ENCODE data around the gene UNK.

Gene UNK

DNA sequence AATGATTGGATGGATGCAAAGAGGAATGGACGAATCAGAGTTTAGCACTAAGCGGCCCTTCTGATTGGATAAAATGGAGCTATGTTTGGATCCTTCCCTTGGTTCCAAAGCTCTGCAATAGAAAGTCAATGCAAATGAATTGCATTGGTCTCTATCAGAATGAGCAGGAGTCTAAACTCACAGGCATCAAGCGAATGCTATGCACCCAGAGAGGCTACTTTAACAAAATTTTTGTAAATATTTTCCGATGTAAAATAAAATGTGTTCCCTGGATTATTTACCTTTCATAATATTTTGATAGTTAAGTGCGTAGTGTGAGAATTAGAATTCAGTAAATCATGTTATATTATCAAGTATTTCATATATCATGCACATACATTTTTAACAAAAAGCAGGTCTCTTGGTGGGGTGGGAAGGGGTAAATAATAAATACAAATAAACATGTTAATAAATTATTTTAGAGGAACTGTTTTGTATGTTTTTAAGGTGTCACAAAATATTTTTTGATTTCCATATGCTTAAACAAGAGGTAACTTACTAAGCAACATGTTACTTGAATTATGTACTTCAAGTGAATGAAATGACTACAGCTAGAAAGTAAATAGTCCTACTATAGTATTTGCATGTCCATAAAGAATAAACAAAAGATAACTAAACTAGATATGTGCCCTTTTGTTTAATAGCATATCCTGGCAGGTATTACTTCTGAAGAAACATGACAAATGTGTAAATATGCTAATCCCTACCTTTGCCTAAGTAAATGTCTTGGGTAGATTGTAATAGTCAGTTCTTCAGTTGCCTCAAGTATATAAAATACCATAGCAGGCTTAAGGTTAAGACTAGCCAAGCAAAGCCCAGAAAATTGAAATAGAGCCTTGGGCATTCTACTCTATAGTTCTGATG lies 4.4 kb upstream of the UNK start:
- H3K4me3 ChIP-seq (ENCODE audit: low read depth, low read length) = no peak overlapping the region; the same call in 1 of the 2 replicates
- TF ChIP-seq CTCF (IDR thresholded peaks at IDR 0.05; ENCODE audit: low read depth, low read length) = no peak

- TF ChIP-seq CTCF (IDR thresholded peaks at IDR 0.05; ENCODE audit: low read depth, low read length) = peak; percentile 48; the same call in 1 of the 2 replicates
- H3K4me3 ChIP-seq (ENCODE audit: low read depth, low read length) = peak overlapping the region; percentile 14
These were observed 1.4 kb upstream of the UNK start for GRCh38 chr17:75783069-75783783.

- no peak for TF ChIP-seq CTCF (IDR thresholded peaks at IDR 0.05; ENCODE audit: low read depth, low read length)
- H3K4me3 ChIP-seq (ENCODE audit: low read depth, low read length) = peak overlapping the region; percentile 74
These were observed 668 bp upstream of the UNK start for GRCh38 chr17:75783803-75784472.

DNA sequence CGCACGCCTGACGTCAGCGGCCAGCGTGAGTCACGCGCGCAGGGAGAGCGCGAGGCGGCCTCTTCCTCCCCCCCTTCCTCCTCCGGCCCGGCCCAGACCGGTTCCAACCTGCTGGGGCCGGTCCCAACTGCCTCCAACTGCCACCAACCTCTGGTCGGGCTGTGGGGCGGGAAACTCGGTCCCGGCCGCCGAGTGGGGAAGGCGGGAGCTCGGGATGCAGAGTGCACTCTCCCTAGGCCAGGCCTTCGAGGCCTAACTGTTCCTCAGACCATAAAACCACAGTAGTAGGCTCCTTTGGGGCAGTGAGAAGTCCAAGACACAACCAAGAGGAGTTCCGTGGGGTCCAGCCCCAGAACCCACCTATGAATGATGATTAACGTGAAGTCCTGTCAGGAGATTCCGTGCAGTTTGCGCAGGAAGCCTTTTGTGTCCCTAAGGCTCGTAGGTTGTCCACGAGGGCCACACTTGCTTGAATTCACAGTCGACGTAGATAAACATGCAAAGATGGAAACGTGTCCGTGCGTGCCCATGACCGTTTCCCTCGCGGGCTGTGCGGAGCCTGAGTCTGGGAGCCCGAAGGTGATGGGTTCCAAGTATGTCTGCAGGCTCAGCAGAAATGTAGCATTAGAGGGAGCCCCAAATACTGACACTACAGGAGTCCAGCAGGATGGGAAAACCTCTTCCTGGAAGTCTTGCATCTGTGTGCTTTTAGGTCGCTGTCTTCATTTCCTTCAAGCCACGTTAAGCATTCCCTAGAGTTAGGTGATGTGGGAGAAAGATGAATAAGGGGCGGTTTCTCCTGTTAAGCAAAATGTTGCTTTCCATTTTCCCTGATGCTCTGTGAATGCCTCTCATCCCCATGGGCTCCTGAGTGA lies 647 bp downstream of the UNK start:
- no peak for TF ChIP-seq CTCF (IDR thresholded peaks at IDR 0.05; ENCODE audit: low read depth, low read length)
- peak overlapping the region; percentile 74 for H3K4me3 ChIP-seq (ENCODE audit: low read depth, low read length)

- TF ChIP-seq CTCF (IDR thresholded peaks at IDR 0.05; ENCODE audit: low read depth, low read length) = no peak
These were observed 6.6 kb downstream of the UNK start for GRCh38 chr17:75791254-75791653.

GRCh38 chr17:75793460-75793859 lies 8.9 kb downstream of the UNK start:
- H3K4me3 ChIP-seq (ENCODE audit: low read depth, low read length) = no peak overlapping the region
- TF ChIP-seq CTCF (IDR thresholded peaks at IDR 0.05; ENCODE audit: low read depth, low read length) = no peak

More at GRCh38 chr17:75791254-75791653, 6.6 kb downstream of the UNK start:
- no peak overlapping the region for H3K4me3 ChIP-seq (ENCODE audit: low read depth, low read length)

Data from WI38 (cell line).